Liver (tissue), 9 donors: Measurements from ENCODE around the gene ATG9A. TPM values are rescaled to one million over a fixed set of nuclear protein-coding genes. Genes with fewer than 3 reads are reported as not detected.

Experiments used
- DNase-seq: peaks from one replicate; pipeline ENCODE4 v3.0.0-alpha.2; 2017; ENCODE audit warnings: low spot score
- H3K27ac ChIP-seq, 2 donors: one replicate each; pipeline ENCODE4 v1.7.0; 2013; ENCODE audit warnings: inconsistent platforms in 2 of 2, low read length in 2 of 2, control low read depth in 1 of 2, low read depth in 1 of 2, mild to moderate bottlenecking in 1 of 2
- H3K27me3 ChIP-seq, 4 donors: one replicate each; pipeline versions ENCODE4 v1.6.1 to v1.7.0; 2013; ENCODE audit warnings: low read length in 3 of 4, inconsistent platforms in 1 of 4, mild to moderate bottlenecking in 1 of 4, moderate library complexity in 1 of 4; ENCODE audit not compliant: control insufficient read depth in 4 of 4, insufficient read depth in 4 of 4
- H3K36me3 ChIP-seq, 4 donors: one replicate each; pipeline versions ENCODE4 v1.6.1 to v1.7.0; 2013; ENCODE audit warnings: low read length in 3 of 4, mild to moderate bottlenecking in 3 of 4, low read depth in 1 of 4, moderate library complexity in 1 of 4; ENCODE audit not compliant: control insufficient read depth in 4 of 4, insufficient read depth in 3 of 4
- H3K4me1 ChIP-seq, 4 donors: one replicate each; pipeline versions ENCODE4 v1.6.1 to v1.7.0; 2013; ENCODE audit warnings: low read length in 3 of 4, mild to moderate bottlenecking in 3 of 4, moderate library complexity in 1 of 4; ENCODE audit not compliant: control insufficient read depth in 4 of 4, insufficient read depth in 4 of 4
- H3K4me3 ChIP-seq, 3 donors: one replicate each; pipeline versions ENCODE4 v1.6.1 to v1.7.0; 2013; ENCODE audit warnings: low read length in 3 of 3, control low read depth in 1 of 3, low read depth in 1 of 3, mild to moderate bottlenecking in 1 of 3
- H3K9ac ChIP-seq, 2 donors: one replicate each; pipeline ENCODE4 v1.7.0; 2013; ENCODE audit warnings: low read length in 2 of 2, mild to moderate bottlenecking in 2 of 2, moderate library complexity in 2 of 2, control low read depth in 1 of 2, low read depth in 1 of 2
- H3K9me3 ChIP-seq, 4 donors: one replicate each; pipeline versions ENCODE4 v1.6.1 to v1.7.0; 2013; ENCODE audit warnings: low read length in 3 of 4; ENCODE audit not compliant: control insufficient read depth in 4 of 4
- ATF3 ChIP-seq: IDR thresholded peaks from 2 replicates; pipeline ENCODE4 v1.6.1; 2016; ENCODE audit warnings: antibody characterized with exemption
- FOXA1 ChIP-seq: IDR thresholded peaks from 2 replicates; pipeline ENCODE4 v1.6.1; 2016; ENCODE audit warnings: antibody characterized with exemption
- FOXA2 ChIP-seq: IDR thresholded peaks from 2 replicates; pipeline ENCODE4 v1.6.1; 2016; ENCODE audit warnings: antibody characterized with exemption
- GABPA ChIP-seq, 2 donors: IDR thresholded peaks in 1 of 2; conservative IDR thresholded peaks in 1 of 2; 2 replicates each; pipeline ENCODE4 v1.6.1; 2016; ENCODE audit warnings: antibody characterized with exemption in 2 of 2, mild to moderate bottlenecking in 1 of 2, moderate library complexity in 1 of 2
- HNF4A ChIP-seq, 2 donors: conservative IDR thresholded peaks; 2 replicates each; pipeline ENCODE4 v1.6.1; 2016; ENCODE audit warnings: antibody characterized with exemption in 2 of 2, mild to moderate bottlenecking in 2 of 2
- HNF4G ChIP-seq: IDR thresholded peaks from 2 replicates; pipeline ENCODE4 v1.6.1; 2016; ENCODE audit warnings: antibody characterized with exemption
- JUND ChIP-seq, 2 donors: IDR thresholded peaks; 2 replicates each; pipeline ENCODE4 v1.6.1; 2016; ENCODE audit warnings: antibody characterized with exemption in 2 of 2
- MAX ChIP-seq: IDR thresholded peaks from 2 replicates; pipeline ENCODE4 v1.6.1; 2016; ENCODE audit warnings: antibody characterized with exemption
- NR2F2 ChIP-seq: IDR thresholded peaks from 2 replicates; pipeline ENCODE4 v1.6.1; 2016; ENCODE audit warnings: antibody characterized with exemption
- RAD21 ChIP-seq, 2 donors: IDR thresholded peaks; 2 replicates each; pipeline ENCODE4 v1.6.1; 2016; ENCODE audit warnings: antibody characterized with exemption in 2 of 2, mild to moderate bottlenecking in 2 of 2
- REST ChIP-seq: IDR thresholded peaks from 2 replicates; pipeline ENCODE4 v1.6.1; 2016; ENCODE audit warnings: antibody characterized with exemption, mild to moderate bottlenecking
- RXRA ChIP-seq, 2 donors: IDR thresholded peaks; 2 replicates each; pipeline ENCODE4 v1.6.1; 2017 to 2018; ENCODE audit warnings: antibody characterized with exemption in 2 of 2, mild to moderate bottlenecking in 1 of 2
- SP1 ChIP-seq: IDR thresholded peaks from 2 replicates; pipeline ENCODE4 v1.6.1; 2018; ENCODE audit warnings: antibody characterized with exemption, mild to moderate bottlenecking
- TAF1 ChIP-seq: conservative IDR thresholded peaks from 2 replicates; pipeline ENCODE4 v1.6.1; 2016; ENCODE audit warnings: antibody characterized with exemption, mild to moderate bottlenecking
- YY1 ChIP-seq: IDR thresholded peaks from 2 replicates; pipeline ENCODE4 v1.6.1; 2016; ENCODE audit warnings: antibody characterized with exemption, mild to moderate bottlenecking
- WGBS: extraction: QIAGEN DNeasy Blood & Tissue Kit; methylation state at CpG from one replicate; pipeline ENCODE4 v1.1.7; 2013; 5-methylcytosine and 5-hydroxymethylcytosine counted together
- polyA plus RNA-seq, 2 donors: library from polyadenylated mRNA; stranded (reverse) in 1 of 2; unstranded in 1 of 2; fragments of 200-250 nt in 1 of 2; fragments of >200 nt in 1 of 2; fragmentation: Nextera tagmentation in 1 of 2; extraction: Ambion mirVana in 1 of 2; gene quantifications; one replicate each; pipeline versions ENCODE4 v1.2.1 to v1.2.3, GENCODE V29; 2013 to 2015
- total RNA-seq, 2 donors: library from RNA; depleted of rRNA; stranded (reverse); fragments of >200 nt; gene quantifications; one replicate each; pipeline ENCODE4 v1.2.3, GENCODE V29; 2014
- TF ChIP-seq, protein P1 (sequence below): IDR thresholded peaks from 2 replicates; pipeline ENCODE4 v1.6.1; 2016; ENCODE audit warnings: antibody characterized with exemption
- TF ChIP-seq, protein P2 (sequence below): fragments of 150-350 bp; IDR thresholded peaks from 2 replicates; pipeline ENCODE4 v1.5.1; 2017; ENCODE audit warnings: improper control_type of control experiment, low read depth, low read length; ENCODE audit not compliant: missing input control
- donor health status: healthy.
- donor health status: healthy.
- donor health status: healthy.
- donor health status: healthy.
- donor health status: healthy.

The ATG9A gene
- total and polyA plus RNA-seq, 4 donors, result 24.3 to 68.1 (median 37.9) TPM

GRCh38 chr2:219278655-219279150, 49.3 kb upstream of the ATG9A start:
- 20% methylated on average over 9 of the region's 9 CpGs for WGBS
- no peak for TF ChIP-seq RAD21 (IDR thresholded peaks at IDR 0.05)
- no peak for TF ChIP-seq HNF4A (conservative IDR thresholded peaks at IDR 0.05)
- peak overlapping the region; percentile 31 to 72 (median 55) for H3K4me3 ChIP-seq

GRCh38 chr2:219277703-219278654, 48.5 kb upstream of the ATG9A start:
- peak overlapping the region; percentile 96 to 98 for H3K27ac ChIP-seq
- H3K4me3 ChIP-seq, result no peak overlapping the region

More at GRCh38 chr2:219278655-219279150, 49.3 kb upstream of the ATG9A start:
- Histone ChIP-seq H3K27me3 (no peaks in the 10 kb centered on the region), H3K9ac (peak overlapping the region; percentile 88 to 89), H3K4me1 (peaks cover 7 to 24% (median 14%) of the 10 kb centered on the region in 4 donors), H3K36me3 (peaks cover 2 to 30% (median 22%) of the 10 kb centered on the region in 4 donors), H3K27ac (peak overlapping the region; percentile 96 to 98), H3K9me3 (no peaks in the 10 kb centered on the region)
- DNase-seq, result no peak

More at GRCh38 chr2:219277703-219278654, 48.5 kb upstream of the ATG9A start:
- DNase-seq, result peak; percentile 92
- 33% methylated on average over 25 of the region's 25 CpGs for WGBS
- Histone ChIP-seq H3K9me3 (no peaks in the 10 kb centered on the region), H3K27me3 (no peaks in the 10 kb centered on the region), H3K9ac (peak overlapping the region; percentile 88 to 89), H3K36me3 (peaks cover 2 to 23% (median 15%) of the 10 kb centered on the region in 4 donors), H3K4me1 (peaks cover 7 to 24% (median 14%) of the 10 kb centered on the region in 4 donors)
- TF ChIP-seq NR2F2, result no peak
- peak; percentile 81 to 92 for TF ChIP-seq RAD21 (IDR thresholded peaks at IDR 0.05)
- no peak for TF ChIP-seq JUND (IDR thresholded peaks at IDR 0.05)
- TF ChIP-seq HNF4G, result no peak
- TF ChIP-seq ATF3, result no peak
- no peak for TF ChIP-seq MAX
- peak; percentile 63 for TF ChIP-seq YY1
- peak; percentile 42 for TF ChIP-seq SP1
- TF ChIP-seq, protein P1, sequence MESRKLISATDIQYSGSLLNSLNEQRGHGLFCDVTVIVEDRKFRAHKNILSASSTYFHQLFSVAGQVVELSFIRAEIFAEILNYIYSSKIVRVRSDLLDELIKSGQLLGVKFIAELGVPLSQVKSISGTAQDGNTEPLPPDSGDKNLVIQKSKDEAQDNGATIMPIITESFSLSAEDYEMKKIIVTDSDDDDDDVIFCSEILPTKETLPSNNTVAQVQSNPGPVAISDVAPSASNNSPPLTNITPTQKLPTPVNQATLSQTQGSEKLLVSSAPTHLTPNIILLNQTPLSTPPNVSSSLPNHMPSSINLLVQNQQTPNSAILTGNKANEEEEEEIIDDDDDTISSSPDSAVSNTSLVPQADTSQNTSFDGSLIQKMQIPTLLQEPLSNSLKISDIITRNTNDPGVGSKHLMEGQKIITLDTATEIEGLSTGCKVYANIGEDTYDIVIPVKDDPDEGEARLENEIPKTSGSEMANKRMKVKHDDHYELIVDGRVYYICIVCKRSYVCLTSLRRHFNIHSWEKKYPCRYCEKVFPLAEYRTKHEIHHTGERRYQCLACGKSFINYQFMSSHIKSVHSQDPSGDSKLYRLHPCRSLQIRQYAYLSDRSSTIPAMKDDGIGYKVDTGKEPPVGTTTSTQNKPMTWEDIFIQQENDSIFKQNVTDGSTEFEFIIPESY, result no peak
- TF ChIP-seq RXRA (IDR thresholded peaks at IDR 0.05), result no peak
- TF ChIP-seq REST, result peak; percentile 17
- no peak for TF ChIP-seq TAF1
- no peak for TF ChIP-seq FOXA2
- TF ChIP-seq, protein P2, sequence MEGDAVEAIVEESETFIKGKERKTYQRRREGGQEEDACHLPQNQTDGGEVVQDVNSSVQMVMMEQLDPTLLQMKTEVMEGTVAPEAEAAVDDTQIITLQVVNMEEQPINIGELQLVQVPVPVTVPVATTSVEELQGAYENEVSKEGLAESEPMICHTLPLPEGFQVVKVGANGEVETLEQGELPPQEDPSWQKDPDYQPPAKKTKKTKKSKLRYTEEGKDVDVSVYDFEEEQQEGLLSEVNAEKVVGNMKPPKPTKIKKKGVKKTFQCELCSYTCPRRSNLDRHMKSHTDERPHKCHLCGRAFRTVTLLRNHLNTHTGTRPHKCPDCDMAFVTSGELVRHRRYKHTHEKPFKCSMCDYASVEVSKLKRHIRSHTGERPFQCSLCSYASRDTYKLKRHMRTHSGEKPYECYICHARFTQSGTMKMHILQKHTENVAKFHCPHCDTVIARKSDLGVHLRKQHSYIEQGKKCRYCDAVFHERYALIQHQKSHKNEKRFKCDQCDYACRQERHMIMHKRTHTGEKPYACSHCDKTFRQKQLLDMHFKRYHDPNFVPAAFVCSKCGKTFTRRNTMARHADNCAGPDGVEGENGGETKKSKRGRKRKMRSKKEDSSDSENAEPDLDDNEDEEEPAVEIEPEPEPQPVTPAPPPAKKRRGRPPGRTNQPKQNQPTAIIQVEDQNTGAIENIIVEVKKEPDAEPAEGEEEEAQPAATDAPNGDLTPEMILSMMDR, result peak; percentile 99
- peak; percentile 18 to 39 for TF ChIP-seq HNF4A (conservative IDR thresholded peaks at IDR 0.05)
- no peak for TF ChIP-seq GABPA (IDR thresholded peaks at IDR 0.05 in 1 of 2, conservative IDR thresholded peaks at IDR 0.05 in 1 of 2)
- TF ChIP-seq FOXA1, result no peak
